Activated T-cell treated with anti-CD3 and anti-CD28 coated beads, Interleukin-2, amount 50 U/mL, for 48 hours (primary cell): ENCODE data around the gene BCDIN3D.

Experiments
- DNase-seq, 2 experiments: peaks; one replicate each; pipeline ENCODE4 v3.0.0-alpha.2; 2020

The BCDIN3D gene

GRCh38 chr12:49795654-49796105 is 47.2 kb downstream of the BCDIN3D start:
- DNase-seq = no peak

GRCh38 chr12:49794811-49795653 is 47.9 kb downstream of the BCDIN3D start:
- no peak for DNase-seq

- no peak for DNase-seq
Observed at GRCh38 chr12:49794021-49794420, 48.9 kb downstream of the BCDIN3D start.

GRCh38 chr12:49793620-49794019 is 49.3 kb downstream of the BCDIN3D start:
- no peak for DNase-seq

- DNase-seq = no peak
Observed at GRCh38 chr12:49792976-49793580, 49.8 kb downstream of the BCDIN3D start.

- DNase-seq = no peak
Observed at GRCh38 chr12:49792181-49792970, 50.5 kb downstream of the BCDIN3D start.

- no peak for DNase-seq
Observed at GRCh38 chr12:49791700-49792099, 51.2 kb downstream of the BCDIN3D start.

GRCh38 chr12:49790741-49791555 is 52.0 kb downstream of the BCDIN3D start:
- no peak for DNase-seq

- DNase-seq = no peak
Observed at GRCh38 chr12:49789992-49790391, 52.9 kb downstream of the BCDIN3D start.

GRCh38 chr12:49787672-49788071 is 55.2 kb downstream of the BCDIN3D start:
- DNase-seq = no peak
